Spleen (tissue), 11 donors: ENCODE data around the gene FNTB. TPM values are rescaled to one million over a fixed set of nuclear protein-coding genes. Genes with fewer than 3 reads are reported as not detected.

Source experiments
- DNase-seq: peaks from one replicate; pipeline ENCODE4 v3.0.0-alpha.2; 2020
- H3K27ac ChIP-seq, 8 donors: fragments of 200-600 bp; sonication (generic) in 7 of 8; 1 replicate in 4 of 8; 2 replicates in 4 of 8; pipeline versions ENCODE4 v1.5.0 to v1.8.0; 2016 to 2021; ENCODE audit warnings: inconsistent platforms in 4 of 8, mild to moderate bottlenecking in 4 of 8, moderate library complexity in 1 of 8
- H3K27me3 ChIP-seq, 7 donors: fragments of 200-600 bp; sonication (generic) in 6 of 7; replicated peaks in 1 of 7; 1 replicate in 4 of 7; 2 replicates in 3 of 7; pipeline versions ENCODE4 v1.5.0 to v1.8.0; 2016 to 2021; ENCODE audit warnings: inconsistent platforms in 3 of 7, mild to moderate bottlenecking in 1 of 7
- H3K36me3 ChIP-seq, 6 donors: fragments of 200-600 bp; sonication (generic) in 5 of 6; 1 replicate in 4 of 6; 2 replicates in 2 of 6; pipeline versions ENCODE4 v1.5.0 to v1.8.0; 2016 to 2021; ENCODE audit warnings: inconsistent platforms in 2 of 6
- H3K4me1 ChIP-seq, 6 donors: fragments of 200-600 bp; sonication (generic) in 5 of 6; 1 replicate in 3 of 6; 2 replicates in 3 of 6; pipeline versions ENCODE4 v1.5.0 to v1.8.0; 2016 to 2021; ENCODE audit warnings: inconsistent platforms in 3 of 6
- H3K4me3 ChIP-seq, 8 donors: fragments of 200-600 bp; sonication (generic) in 7 of 8; 1 replicate in 4 of 8; 2 replicates in 4 of 8; pipeline versions ENCODE4 v1.5.0 to v1.8.0; 2016 to 2021; ENCODE audit warnings: inconsistent platforms in 4 of 8, mild to moderate bottlenecking in 4 of 8, moderate library complexity in 2 of 8
- H3K9me3 ChIP-seq, 8 donors: fragments of 200-600 bp; sonication (generic) in 7 of 8; 1 replicate in 4 of 8; 2 replicates in 4 of 8; pipeline versions ENCODE4 v1.5.0 to v1.8.0; 2016 to 2021; ENCODE audit warnings: inconsistent platforms in 4 of 8
- CTCF ChIP-seq, 11 experiments: fragments of 200-600 bp in 7 of 11; fragments of 450-650 bp in 4 of 11; sonication (generic) in 4 of 11; IDR thresholded peaks in 8 of 11; conservative IDR thresholded peaks in 3 of 11; 1 replicate in 7 of 11; 2 replicates in 4 of 11; pipeline versions ENCODE4 v1.4.0 to v1.8.0; 2016 to 2021; ENCODE audit warnings: antibody characterized with exemption in 11 of 11, inconsistent platforms in 4 of 11, mild to moderate bottlenecking in 1 of 11
- POLR2A ChIP-seq, 3 donors: fragments of 450-650 bp; IDR thresholded peaks; one replicate each; pipeline ENCODE4 v1.5.1; 2017; ENCODE audit warnings: antibody characterized with exemption in 3 of 3, mild to moderate bottlenecking in 1 of 3
- POLR2AphosphoS5 ChIP-seq, 3 donors: sonication (generic); formaldehyde crosslinking; IDR thresholded peaks; one replicate each; pipeline ENCODE4 v1.5.1; 2017; ENCODE audit warnings: antibody characterized with exemption in 3 of 3
- WGBS, 5 donors: extraction: QIAGEN DNeasy Blood & Tissue Kit in 3 of 5; methylation state at CpG; one replicate each; pipeline versions ENCODE4 v1.1.5 to v1.1.7; 2013 to 2018; 5-methylcytosine and 5-hydroxymethylcytosine counted together
- intact Hi-C: fragments of 100-400 bp; cut with DNase I; formaldehyde crosslinking; loops from one replicate; pipeline ENCODE4 v1.15.0; 2023; ENCODE audit warnings: low total_unique reads
- polyA plus RNA-seq, 3 donors: library from polyadenylated mRNA; stranded (reverse); fragments of 200-250 nt; gene quantifications; one replicate each; pipeline ENCODE4 v1.2.1, GENCODE V29; 2013
- total RNA-seq, 7 donors: library from RNA; depleted of rRNA in 3 of 7; stranded (reverse); fragments of >200 nt in 3 of 7; fragmentation: NEBNext Ultra II Directional in 4 of 7; extraction: Animal tissue kit (Norgen Biotek cat#: 25700) in 4 of 7; gene quantifications; one replicate each; pipeline versions ENCODE4 v1.1.0 to v1.2.1, GENCODE V29; 2016 to 2021
- donor health status: healthy with polysubstance abuse.
- donor health status: DM: no; HTN: no; CAD: no; lungs with moderate emphysema.
- donor health status: DM: no; HTN: no; CAD: no.
- donor health status: Bipolar disorder and iron deficiency.
- donor health status: healthy.
- donor health status: DM: no; HTN: no; CAD: no.
- donor health status: DM: yes; HTN: yes; CAD: no.

The FNTB gene
- total and polyA plus RNA-seq, 10 donors: 4.7 to 17.0 (median 10.0) TPM

- Histone ChIP-seq H3K9me3 (no peaks in the 10 kb centered on the region), H3K27ac (peak overlapping the region in 7 of 8 donors; percentile 4 to 91 (median 47)), H3K36me3 (peaks cover 0 to 60% (median 8%) of the 10 kb centered on the region in 6 donors), H3K4me3 (peak overlapping the region in 1 of 8 donors; percentile 10), H3K27me3 (no peaks in the 10 kb centered on the region), H3K4me1 (peaks cover 0 to 42% (median 17%) of the 10 kb centered on the region in 6 donors)
- no peak for DNase-seq
- 45 to 60% (median 48%) methylated on average over 8 of the region's 8 CpGs for WGBS, 5 donors
- TF ChIP-seq POLR2AphosphoS5 (IDR thresholded peaks at IDR 0.05) (no peak), CTCF (IDR thresholded peaks at IDR 0.05 in 8 of 11, conservative IDR thresholded peaks at IDR 0.05 in 3 of 11) (no peak), POLR2A (IDR thresholded peaks at IDR 0.05) (no peak)
- intact Hi-C loops: no loop called here
These were observed 56.2 kb downstream of the FNTB start for GRCh38 chr14:65042731-65043372.

- 64 to 84% (median 78%) methylated on average over 12 of the region's 12 CpGs for WGBS, 5 donors
- Histone ChIP-seq H3K36me3 (peaks cover 0 to 64% (median 8%) of the 10 kb centered on the region in 6 donors), H3K27me3 (no peaks in the 10 kb centered on the region), H3K4me3 (peak overlapping the region in 1 of 8 donors; percentile 29), H3K9me3 (no peaks in the 10 kb centered on the region), H3K4me1 (peaks cover 0 to 47% (median 18%) of the 10 kb centered on the region in 6 donors), H3K27ac (peak overlapping the region in 7 of 8 donors; percentile 15 to 91 (median 71))
- no peak for DNase-seq
- no peak for TF ChIP-seq POLR2A (IDR thresholded peaks at IDR 0.05)
- no peak for TF ChIP-seq POLR2AphosphoS5 (IDR thresholded peaks at IDR 0.05)
- no peak for TF ChIP-seq CTCF (IDR thresholded peaks at IDR 0.05 in 8 of 11, conservative IDR thresholded peaks at IDR 0.05 in 3 of 11)
- intact Hi-C loops: no loop called here
These were observed 57.3 kb downstream of the FNTB start for GRCh38 chr14:65043893-65044595.

GRCh38 chr14:65044596-65044959 lies 57.9 kb downstream of the FNTB start:
- Histone ChIP-seq H3K27ac (peak overlapping the region in 7 of 8 donors; percentile 15 to 91 (median 71)), H3K9me3 (no peaks in the 10 kb centered on the region), H3K4me3 (peak overlapping the region in 1 of 8 donors; percentile 29), H3K27me3 (no peaks in the 10 kb centered on the region), H3K4me1 (peaks cover 0 to 47% (median 18%) of the 10 kb centered on the region in 6 donors), H3K36me3 (peaks cover 0 to 66% (median 8%) of the 10 kb centered on the region in 6 donors)
- 43 to 64% (median 46%) methylated on average over 9 of the region's 9 CpGs for WGBS, 5 donors
- DNase-seq: peak; percentile 85
- TF ChIP-seq POLR2AphosphoS5 (IDR thresholded peaks at IDR 0.05) (peak in 2 of 3 donors; percentile 43 to 70), CTCF (IDR thresholded peaks at IDR 0.05 in 8 of 11, conservative IDR thresholded peaks at IDR 0.05 in 3 of 11) (no peak), POLR2A (IDR thresholded peaks at IDR 0.05) (no peak)
- intact Hi-C loops: no loop called here

GRCh38 chr14:65045006-65045405 lies 58.3 kb downstream of the FNTB start:
- Histone ChIP-seq H3K36me3 (peaks cover 0 to 66% (median 8%) of the 10 kb centered on the region in 6 donors), H3K27ac (peak overlapping the region in 6 of 8 donors; percentile 66 to 91 (median 76)), H3K27me3 (no peaks in the 10 kb centered on the region), H3K4me1 (peaks cover 0 to 47% (median 18%) of the 10 kb centered on the region in 6 donors), H3K9me3 (no peaks in the 10 kb centered on the region), H3K4me3 (peak overlapping the region in 1 of 8 donors; percentile 29)
- no peak for TF ChIP-seq CTCF (IDR thresholded peaks at IDR 0.05 in 8 of 11, conservative IDR thresholded peaks at IDR 0.05 in 3 of 11)
- TF ChIP-seq POLR2A (IDR thresholded peaks at IDR 0.05): no peak
- TF ChIP-seq POLR2AphosphoS5 (IDR thresholded peaks at IDR 0.05): no peak
- no peak for DNase-seq
- intact Hi-C loops: no loop called here
- 53 to 87% (median 78%) methylated on average over 5 of the region's 5 CpGs for WGBS, 5 donors
